ENCODE data around the gene SLC25A30. TPM values are rescaled to one million over a fixed set of nuclear protein-coding genes. Genes with fewer than 3 reads are reported as not detected.

The SLC25A30 gene
- total RNA-seq, 1 donor from 2014 or later: 21.9 TPM

GRCh38 chr13:45369116-45369515, 49.1 kb downstream of the SLC25A30 start:
- no peak for TF ChIP-seq CTCF (IDR thresholded peaks at IDR 0.05; ENCODE audit: unreplicated experiment)
- peaks cover 53% of the 10 kb centered on the region for H3K4me1 Mint-ChIP-seq (ENCODE audit: unreplicated experiment)
- no peaks in the 10 kb centered on the region for H3K9me3 Mint-ChIP-seq (ENCODE audit: unreplicated experiment)
- no peak for DNase-seq (ENCODE audit: low spot score)
- H3K27me3 Mint-ChIP-seq (ENCODE audit: unreplicated experiment): peaks cover 14% of the 10 kb centered on the region
- no peak overlapping the region for H3K4me3 Mint-ChIP-seq (ENCODE audit: unreplicated experiment)
- peaks cover 5% of the 10 kb centered on the region for H3K36me3 Mint-ChIP-seq (ENCODE audit: low read depth, unreplicated experiment)
- H3K27ac Mint-ChIP-seq (ENCODE audit: unreplicated experiment): no peak overlapping the region

DNA sequence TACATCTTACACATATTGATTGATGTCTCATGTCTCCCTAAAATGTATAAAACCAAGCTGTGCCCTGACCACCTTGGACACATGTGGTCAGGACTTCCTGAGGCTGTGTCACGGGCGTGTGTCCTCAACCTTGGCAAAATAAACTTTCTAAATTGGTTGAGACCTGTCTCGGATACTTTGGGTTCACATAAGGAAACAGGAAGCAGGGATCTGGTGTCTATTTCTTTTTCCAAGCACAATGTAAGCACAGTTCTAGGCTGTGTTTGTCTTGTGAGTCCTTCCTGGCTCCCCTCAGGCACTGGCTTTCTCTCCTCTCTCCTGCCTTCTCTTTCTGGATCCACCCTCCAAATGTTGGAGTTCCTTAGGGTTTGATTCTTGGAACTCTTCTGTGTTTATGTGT, 49.6 kb downstream of the SLC25A30 start:
- H3K27me3 Mint-ChIP-seq (ENCODE audit: unreplicated experiment): peaks cover 14% of the 10 kb centered on the region
- H3K4me3 Mint-ChIP-seq (ENCODE audit: unreplicated experiment): no peak overlapping the region
- TF ChIP-seq CTCF (IDR thresholded peaks at IDR 0.05; ENCODE audit: unreplicated experiment): no peak
- peaks cover 11% of the 10 kb centered on the region for H3K36me3 Mint-ChIP-seq (ENCODE audit: low read depth, unreplicated experiment)
- H3K4me1 Mint-ChIP-seq (ENCODE audit: unreplicated experiment): peaks cover 52% of the 10 kb centered on the region
- no peaks in the 10 kb centered on the region for H3K9me3 Mint-ChIP-seq (ENCODE audit: unreplicated experiment)
- DNase-seq (ENCODE audit: low spot score): no peak
- H3K27ac Mint-ChIP-seq (ENCODE audit: unreplicated experiment): peak overlapping the region; percentile 92

DNA sequence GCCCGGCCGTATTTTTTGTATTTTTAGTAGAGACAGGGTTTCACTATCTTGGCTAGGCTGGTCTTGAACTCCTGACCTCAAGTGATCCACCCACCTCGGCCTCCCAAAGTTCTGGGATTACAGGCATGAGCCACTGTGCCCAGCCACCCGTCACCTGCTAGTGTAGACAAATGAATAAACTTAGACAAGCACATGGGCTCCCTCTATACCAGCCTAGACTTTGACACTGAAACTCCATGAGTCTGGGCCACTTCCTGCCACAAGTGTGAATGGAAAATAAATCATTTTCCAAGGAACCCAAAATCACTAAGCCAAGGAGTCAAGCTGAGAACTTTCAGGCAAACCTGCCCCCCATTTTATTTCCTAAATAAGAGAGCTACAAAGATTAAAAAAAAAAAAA, 50.2 kb downstream of the SLC25A30 start:
- no peaks in the 10 kb centered on the region for H3K9me3 Mint-ChIP-seq (ENCODE audit: unreplicated experiment)
- no peak for TF ChIP-seq CTCF (IDR thresholded peaks at IDR 0.05; ENCODE audit: unreplicated experiment)
- no peak overlapping the region for H3K4me3 Mint-ChIP-seq (ENCODE audit: unreplicated experiment)
- no peak for DNase-seq (ENCODE audit: low spot score)
- H3K4me1 Mint-ChIP-seq (ENCODE audit: unreplicated experiment): peaks cover 46% of the 10 kb centered on the region
- H3K27ac Mint-ChIP-seq (ENCODE audit: unreplicated experiment): peak overlapping the region; percentile 92
- peaks cover 15% of the 10 kb centered on the region for H3K36me3 Mint-ChIP-seq (ENCODE audit: low read depth, unreplicated experiment)
- H3K27me3 Mint-ChIP-seq (ENCODE audit: unreplicated experiment): peaks cover 9% of the 10 kb centered on the region

DNA sequence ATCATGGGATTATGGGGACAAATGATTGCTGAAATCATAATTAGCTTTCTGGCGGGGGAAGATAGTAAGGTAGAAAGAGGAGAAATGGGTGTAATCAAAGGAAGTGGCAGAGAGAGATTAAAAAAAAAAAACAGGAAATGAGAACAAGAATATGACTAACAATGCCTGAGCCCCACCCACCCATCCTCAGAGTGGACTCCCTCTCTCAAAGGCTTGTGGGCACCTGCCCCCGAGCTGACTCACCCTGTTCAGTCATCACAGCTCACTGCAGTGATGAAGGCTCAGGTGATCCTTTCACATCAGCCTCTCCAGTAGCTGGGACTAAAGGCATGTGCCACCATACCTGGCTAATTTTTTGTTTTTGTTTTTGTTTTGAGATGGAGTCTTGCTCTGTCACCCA, 50.8 kb downstream of the SLC25A30 start:
- H3K27ac Mint-ChIP-seq (ENCODE audit: unreplicated experiment): peak overlapping the region; percentile 91
- H3K36me3 Mint-ChIP-seq (ENCODE audit: low read depth, unreplicated experiment): peaks cover 15% of the 10 kb centered on the region
- H3K4me1 Mint-ChIP-seq (ENCODE audit: unreplicated experiment): peaks cover 43% of the 10 kb centered on the region
- no peak overlapping the region for H3K4me3 Mint-ChIP-seq (ENCODE audit: unreplicated experiment)
- no peaks in the 10 kb centered on the region for H3K9me3 Mint-ChIP-seq (ENCODE audit: unreplicated experiment)
- H3K27me3 Mint-ChIP-seq (ENCODE audit: unreplicated experiment): peaks cover 9% of the 10 kb centered on the region
- DNase-seq (ENCODE audit: low spot score): no peak
- no peak for TF ChIP-seq CTCF (IDR thresholded peaks at IDR 0.05; ENCODE audit: unreplicated experiment)

DNA sequence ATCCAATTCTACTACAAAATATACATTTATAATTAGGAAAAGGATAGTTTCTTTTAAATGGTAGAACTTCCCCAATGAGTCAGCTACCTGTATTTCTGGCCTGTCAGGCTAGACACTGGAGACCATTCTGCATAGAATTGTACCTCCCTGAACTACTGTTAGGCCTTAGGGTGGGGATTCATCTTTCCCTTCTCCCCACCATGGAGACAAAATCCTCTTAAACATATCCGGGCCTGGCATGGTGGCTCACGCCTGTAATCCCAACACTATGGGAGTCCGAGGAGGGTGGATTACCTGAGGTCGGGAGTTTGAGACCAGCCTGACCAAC, 52.7 kb downstream of the SLC25A30 start:
- DNase-seq (ENCODE audit: low spot score): no peak
- Mint-ChIP-seq H3K4me1 (ENCODE audit: unreplicated experiment) (peaks cover 32% of the 10 kb centered on the region), H3K9me3 (ENCODE audit: unreplicated experiment) (no peaks in the 10 kb centered on the region), H3K4me3 (ENCODE audit: unreplicated experiment) (no peak overlapping the region), H3K27me3 (ENCODE audit: unreplicated experiment) (peaks cover 10% of the 10 kb centered on the region), H3K27ac (ENCODE audit: unreplicated experiment) (no peak overlapping the region), H3K36me3 (ENCODE audit: low read depth, unreplicated experiment) (peaks cover 16% of the 10 kb centered on the region)
- TF ChIP-seq CTCF (IDR thresholded peaks at IDR 0.05; ENCODE audit: unreplicated experiment): no peak

All from endothelial cell (in vitro differentiated cells).